NCI-H2107 treated with DMSO at 0.1 percent for 48 hours (cell line): Measurements from ENCODE around the gene DGKE.

ENCODE experiments used
- DNase-seq: peaks from one replicate; lab custom pipeline; 2025; ENCODE audit not compliant: unreplicated experiment; lab: John Stamatoyannopoulos, UW

DGKE gene

DNA sequence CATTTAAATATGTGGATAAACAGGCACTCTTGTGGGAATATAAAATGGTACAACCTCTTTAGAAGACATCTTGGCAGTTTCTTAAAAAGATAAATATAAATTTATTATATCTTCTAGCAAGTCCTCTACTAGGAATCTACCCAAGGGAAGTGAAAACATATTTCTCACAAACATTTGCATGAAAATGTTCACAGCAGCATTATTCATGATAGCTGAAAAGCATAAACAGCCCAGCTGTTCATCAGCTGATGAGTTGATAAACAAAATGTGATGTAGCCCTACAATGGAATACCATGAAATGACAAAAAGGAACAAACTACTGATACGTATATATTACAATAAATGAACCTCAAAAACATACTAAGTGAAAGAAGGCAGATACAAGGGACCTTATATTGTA lies 12.0 kb downstream of the DGKE start:
- no peak for DNase-seq

DNA sequence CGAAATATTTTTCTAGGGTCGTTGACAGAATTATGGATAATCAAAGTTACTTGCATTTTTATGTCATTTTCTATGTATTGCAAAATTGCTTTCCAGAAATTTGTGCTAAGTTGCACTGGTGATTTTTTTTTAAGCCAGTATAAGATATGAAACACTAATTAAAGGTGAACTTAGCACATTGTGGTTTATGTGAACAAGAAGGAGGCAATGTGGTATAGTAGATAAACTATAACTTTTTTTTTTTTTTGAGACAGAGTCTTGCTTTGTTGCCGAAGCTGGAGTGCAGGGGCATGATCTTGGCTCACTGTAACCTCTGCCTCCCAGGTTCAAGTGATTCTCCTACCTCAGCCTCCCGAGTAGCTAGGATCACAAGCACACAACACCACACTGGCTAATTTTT lies 13.2 kb downstream of the DGKE start:
- DNase-seq = no peak

DNA sequence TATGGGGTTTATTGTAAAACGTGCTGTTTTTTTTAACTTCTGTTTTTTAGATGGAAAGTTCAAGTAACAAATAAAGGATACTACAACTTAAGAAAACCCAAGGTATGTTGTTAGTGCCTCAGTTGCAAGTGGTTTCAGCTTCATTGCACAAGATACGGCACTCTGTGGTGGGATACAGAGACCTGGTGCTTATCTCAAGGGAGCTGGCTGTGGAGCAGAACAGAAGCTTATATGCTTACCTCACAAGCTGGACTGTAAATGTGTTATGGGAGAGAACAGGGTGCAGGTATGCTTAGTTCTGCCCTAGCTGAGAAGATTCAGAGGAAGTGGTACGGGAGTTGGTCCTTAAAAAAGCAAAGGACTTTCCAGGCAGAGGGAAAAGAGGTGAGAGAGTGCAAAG lies 15.2 kb downstream of the DGKE start:
- no peak for DNase-seq

DNA sequence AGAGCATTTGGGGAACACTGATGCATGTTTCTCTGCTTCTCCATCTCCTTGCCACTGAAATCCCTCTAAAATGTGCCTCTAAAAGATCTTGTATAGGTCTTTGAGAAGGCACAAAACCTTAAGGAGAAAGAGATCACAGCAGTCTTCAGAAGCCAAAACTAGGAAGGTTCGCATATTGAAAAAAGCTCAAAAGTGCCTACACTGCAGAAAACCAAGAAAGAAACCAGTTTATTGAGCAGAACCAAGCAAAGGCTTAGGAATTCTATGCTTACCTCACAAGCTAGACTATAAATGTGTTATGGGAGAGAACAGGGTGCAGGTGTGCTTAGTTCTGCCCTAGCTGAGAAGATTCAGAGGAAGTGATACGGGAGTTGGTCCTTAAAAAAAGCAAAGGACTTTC lies 16.6 kb downstream of the DGKE start:
- no peak for DNase-seq

DNA sequence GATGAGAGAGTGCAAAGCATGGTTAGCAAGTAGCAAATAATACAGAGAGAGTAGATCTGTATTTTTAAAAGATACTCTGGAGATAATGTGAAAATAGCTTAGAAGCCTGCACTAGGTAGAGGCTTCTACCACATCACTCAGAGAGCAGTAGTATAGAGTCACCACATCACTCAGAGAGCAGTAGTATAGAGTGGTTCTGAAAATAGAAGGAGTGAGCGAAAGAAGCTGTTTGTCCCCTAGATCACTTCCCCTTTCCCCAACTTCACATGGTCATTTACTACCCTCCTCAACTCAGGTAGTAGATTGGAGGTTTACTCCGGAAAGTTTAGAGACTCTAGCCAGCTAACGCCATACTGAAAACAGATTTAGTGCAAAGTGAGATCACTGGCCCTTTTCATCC lies 17.1 kb downstream of the DGKE start:
- no peak for DNase-seq

DNA sequence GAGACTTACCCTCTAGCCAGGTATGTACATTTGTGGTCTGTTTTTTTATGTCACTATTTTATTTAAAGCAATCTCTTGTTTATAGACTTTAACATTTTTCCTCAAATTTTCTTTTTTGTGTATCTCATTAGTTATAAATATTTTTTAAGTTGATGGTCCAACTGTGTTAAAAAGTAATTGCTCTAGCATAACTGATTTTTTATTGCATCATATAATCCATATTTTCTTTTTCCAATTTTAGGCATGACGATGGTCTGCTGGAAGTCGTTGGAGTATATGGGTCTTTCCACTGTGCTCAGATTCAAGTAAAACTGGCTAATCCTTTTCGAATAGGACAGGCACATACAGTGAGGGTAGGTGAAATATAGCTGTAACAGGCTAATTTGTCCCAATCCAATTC lies 27.9 kb downstream of the DGKE start:
- DNase-seq = no peak

DNA sequence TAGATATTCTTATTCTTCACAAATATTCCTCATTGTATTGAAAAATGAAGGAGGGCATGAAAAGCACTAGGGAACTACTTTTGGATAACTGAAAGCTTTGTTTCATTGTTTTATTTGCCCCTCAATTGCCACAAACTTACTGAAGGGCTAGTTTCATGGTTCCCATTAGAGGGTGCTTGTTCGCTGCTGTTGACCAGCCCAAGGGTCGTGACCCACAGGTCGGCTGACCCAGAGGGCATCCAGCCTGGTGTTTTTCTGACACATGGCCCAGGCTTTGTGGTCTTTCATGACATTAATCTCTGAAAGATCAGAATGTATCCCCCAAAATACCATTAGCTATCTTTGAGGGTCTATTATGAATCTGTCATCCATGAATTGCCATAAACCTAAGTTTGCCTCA lies 30.0 kb downstream of the DGKE start:
- no peak for DNase-seq

DNA sequence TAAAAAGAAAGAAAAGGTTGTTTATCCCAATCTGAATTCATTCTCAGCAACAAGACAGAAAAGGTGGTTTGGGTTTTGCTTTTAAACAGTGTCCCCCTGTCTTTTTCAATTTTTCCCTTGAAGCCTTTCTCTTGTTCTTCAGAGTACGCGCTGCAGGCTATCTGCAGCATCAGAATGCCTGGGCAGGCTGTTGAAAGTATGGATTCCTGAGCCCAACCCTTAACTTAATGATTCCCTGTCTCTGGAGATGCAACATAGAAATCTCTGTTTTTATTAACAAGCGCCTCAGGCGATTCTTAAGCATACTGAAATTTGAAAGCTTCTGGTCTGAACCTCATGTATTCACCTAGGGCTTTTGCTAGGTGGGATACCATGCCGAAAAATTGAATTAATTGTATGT lies 32.1 kb downstream of the DGKE start:
- DNase-seq = no peak

DNA sequence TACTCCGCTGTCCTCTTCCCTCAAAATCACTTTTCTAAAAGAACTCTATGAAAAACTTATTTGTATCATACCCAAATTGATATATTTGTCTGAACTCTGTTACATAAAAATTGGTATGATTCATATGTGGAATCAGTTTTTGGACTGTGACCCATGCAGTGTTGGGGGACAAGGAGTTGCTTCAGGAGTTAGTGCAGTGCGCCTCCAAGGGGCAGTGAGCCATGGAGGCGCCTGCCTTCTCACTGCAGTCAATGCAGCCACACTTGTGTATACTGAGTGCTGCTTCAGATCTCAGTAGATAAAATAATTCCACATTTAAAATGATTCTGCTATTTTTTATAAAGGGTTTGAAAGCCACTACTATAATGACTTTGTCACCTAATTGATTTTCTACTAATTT lies 32.5 kb downstream of the DGKE start:
- DNase-seq = no peak

DNA sequence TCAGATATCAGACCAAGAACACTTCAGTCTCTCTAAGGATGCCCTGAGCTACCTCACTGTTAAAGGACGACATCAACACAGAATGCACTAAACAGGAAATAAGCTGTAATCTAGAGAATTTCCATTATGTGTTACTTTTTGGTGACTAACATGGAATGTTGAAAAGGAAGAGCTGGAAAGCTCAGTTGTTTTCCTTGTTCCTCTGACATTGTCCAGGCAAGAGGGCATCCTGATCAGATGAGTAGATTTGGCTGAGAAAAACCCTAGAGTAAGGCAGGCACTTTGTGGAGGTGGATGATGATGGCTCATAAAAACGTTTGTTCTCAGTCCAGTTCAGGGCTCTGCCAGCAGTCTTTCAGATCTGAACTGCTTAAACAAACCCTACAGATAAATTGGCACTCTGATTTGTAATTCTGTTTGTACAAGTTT lies 34.0 kb downstream of the DGKE start:
- no peak for DNase-seq

DNA sequence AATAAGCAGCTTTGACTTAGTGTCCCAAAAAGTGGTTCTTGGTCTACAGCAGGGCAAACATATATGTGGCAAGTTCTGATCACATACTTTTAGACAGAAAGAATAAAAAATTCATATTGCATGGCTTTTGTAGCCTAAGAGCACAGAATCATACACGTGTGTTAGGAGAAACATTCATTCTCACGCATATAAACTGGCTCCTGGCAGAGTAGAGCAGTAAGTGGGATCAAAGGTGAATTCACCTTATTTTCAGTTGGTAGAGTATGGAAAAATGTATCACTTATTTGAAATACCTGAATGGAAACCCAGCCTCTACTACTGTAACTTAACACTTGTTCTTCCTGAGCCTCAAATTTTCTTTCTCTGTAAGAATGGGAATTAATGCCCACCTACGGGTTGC lies 34.8 kb downstream of the DGKE start:
- DNase-seq = no peak

DNA sequence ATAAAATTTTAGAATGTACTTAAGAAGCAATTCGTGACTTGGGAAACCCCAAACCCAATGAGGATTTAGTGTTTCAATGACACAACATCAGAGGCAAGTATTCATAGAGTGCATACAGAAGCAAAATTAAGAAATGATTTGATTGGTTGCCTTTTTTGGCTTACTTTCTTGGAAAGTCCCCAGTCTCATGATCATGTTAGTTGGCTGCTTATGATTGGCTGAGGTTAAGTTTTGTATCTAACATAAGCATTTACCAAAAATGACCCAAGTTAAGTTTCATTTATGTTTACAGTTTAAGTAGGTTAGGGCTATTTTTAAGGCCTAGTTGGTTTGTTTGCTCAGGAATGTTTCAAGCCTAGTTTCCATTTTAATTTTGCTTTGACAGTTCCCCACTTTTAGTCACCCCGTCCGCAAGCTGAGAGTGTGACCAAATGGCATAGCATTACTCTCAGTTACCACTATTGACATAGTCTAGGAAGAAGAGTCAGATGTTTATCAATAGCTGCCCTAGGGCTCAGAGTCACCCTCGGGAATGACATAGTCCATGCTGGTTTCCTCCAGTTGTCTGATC lies 36.2 kb downstream of the DGKE start:
- DNase-seq = no peak

DNA sequence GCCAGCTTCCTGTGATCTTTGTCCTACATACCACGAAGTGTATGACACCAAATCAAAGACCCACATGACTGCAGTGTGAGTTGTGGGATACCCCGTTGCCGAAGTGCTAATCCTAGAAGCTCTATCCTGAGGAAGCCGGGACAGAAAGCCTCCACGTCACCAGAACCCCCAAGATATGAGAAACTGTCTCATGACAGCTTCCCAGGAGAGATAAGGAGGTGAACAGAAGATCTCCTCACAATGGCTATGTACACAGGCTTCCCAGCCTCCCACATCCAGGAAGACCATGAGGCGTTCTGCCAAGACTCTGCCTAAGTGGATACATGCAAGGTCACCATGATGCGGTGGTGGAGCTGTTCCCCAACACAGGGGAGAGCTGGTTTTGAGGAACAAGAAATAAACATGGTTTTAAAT lies 42.8 kb downstream of the DGKE start:
- no peak for DNase-seq

DNA sequence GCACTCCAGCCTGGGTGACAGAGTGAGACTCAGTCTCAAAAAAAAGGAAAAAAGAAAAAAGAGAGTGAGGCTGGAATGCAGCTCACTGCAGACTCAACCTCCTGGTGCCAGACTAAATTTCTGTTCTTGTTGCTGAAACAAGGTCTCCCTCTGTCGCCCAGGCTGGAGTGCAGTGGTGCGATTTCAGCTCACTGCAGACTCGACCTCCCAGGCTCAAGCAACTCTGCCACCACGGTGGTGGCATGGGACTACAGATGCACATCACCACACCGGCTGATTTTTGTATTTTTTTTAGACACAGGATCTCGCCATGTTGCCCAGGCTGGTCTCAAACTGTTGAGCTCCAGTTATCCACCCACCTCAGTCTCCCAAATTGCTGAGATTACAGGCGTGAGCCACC lies 45.3 kb downstream of the DGKE start:
- no peak for DNase-seq

DNA sequence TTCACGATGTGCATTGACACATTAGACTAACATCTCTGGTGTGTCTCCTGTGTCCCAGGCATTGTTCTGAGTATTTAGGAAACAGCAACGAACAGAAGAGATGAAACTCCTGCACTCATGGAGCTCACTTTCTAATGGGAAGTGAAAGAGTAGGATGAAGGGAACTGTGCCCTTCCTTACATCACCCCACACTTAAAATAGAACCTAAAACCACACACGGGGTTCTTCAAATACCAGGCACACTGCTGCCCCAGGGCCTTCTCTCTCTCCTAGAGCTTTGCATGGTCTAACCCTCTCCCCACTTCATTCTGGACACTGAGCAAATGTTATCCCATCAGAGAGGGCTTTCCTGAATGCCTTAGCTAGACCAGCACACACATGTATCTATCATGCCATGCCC lies 46.2 kb downstream of the DGKE start:
- no peak for DNase-seq

DNA sequence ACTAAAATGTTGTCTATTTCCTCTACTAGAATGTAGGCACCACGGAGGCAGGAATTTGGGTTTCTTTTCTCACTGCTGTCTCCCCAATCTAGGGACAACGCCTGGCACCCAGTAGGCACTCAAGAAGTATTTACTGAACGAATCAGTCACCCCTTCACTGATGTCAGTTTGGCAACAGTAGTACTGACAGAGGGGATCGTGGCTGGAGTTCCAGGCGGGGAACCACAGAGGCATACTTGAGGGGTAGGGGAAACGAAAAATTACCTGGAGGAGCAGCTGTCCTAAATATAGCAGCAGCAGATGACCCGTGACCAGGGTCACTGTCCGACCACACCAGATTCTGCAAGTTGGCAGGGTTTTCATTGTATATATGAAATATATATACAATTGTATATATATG lies 46.6 kb downstream of the DGKE start:
- no peak for DNase-seq

DNA sequence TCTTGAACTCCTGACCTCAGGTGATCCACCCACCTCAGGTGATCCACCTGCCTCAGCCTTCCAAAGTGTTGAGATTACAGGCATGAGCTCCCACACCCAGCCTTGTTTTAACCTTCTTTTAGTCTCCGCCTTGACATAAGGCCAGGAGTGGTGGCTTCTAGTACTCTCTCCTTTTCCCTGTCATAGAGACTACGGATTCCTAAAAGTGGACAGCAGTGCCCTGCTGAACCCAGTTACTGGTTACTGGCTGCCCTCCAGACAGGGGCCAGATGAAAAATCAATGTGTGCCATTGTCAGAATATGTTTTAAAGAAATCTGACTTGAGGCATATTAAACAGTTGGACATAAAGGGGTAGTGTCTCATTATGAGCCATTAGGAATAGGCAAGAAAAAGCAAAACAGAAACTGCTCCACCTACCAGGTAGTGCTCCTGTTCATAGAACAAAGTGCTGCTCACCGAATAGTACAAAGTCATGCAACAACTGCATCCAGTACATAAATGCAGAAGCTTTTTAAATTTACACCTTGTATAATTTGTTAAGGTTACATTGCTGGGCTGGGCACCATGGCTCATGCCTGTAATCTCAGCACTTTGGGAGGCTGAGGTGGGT lies 47.8 kb downstream of the DGKE start:
- no peak for DNase-seq

DNA sequence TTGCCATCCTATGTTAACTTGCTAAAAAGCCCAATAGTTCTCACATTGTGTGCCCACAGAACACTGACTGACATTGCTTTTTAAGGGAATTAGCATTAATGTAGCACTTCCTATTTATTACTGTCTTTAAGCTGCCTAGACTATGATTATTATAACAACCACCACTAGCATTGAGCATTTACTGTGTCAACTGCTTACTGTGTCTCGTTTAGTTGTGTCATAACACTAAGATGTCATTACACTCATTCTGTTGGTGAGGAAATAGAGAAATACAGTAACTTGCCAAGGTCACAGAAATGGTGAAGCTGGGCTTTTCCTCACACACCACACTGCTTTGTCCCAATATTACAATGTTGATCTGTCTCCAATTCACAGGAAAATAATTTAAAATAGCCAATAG lies 49.7 kb downstream of the DGKE start:
- no peak for DNase-seq

DNA sequence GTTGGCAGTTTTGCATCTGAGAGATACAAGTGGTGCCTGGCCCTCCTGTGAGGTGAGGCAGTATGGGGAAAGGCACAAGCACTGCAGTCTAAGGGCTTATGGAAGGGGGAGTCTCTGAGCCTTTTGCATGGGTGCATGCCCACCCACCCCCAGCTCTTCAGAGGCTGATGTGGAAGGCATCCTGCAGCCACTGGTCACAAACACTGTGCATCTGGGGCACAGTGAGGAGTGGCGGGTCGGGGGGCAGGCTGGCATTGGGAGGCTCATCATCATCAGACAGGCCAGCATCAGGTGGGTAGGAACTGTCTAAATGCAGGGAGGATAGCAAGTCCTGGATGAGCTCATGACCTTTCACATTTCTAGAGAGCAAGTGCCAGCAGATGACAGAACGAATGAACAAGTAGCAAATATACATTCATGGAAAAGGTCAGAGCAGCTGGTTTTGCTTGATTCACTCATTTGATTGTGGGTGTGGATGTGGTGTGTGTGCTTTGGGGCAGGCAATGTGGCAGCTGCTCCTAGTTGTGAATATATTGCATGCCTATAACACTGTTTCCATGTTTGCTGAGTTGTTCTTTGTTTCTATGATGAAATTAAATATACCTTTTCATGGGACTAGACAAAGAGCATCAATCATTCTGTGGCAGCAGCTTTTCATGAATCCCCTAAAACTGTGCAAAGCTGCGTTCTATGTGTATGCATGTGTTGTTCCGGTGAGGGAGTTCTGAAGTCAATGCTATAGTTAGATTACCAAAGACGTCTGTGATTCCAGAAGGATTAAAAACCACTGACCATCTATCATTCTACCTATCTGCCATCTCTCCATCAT lies 50.7 kb downstream of the DGKE start:
- no peak for DNase-seq

DNA sequence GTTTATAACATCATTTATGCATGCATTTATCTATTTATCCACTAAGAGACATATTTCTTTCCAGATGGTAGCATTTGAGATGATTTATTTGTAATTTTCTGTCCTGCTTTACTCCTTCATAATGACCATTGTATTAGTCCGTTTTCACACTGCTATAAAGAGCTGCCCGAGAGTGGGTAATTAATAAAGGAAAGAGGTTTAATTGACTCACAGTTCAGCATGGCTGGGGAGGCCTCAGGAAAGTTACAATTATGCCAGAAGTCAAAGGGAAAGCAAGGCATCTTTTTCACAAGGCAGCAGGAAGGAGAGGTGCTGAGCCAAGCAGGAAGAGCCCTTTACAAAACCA lies 51.3 kb downstream of the DGKE start:
- DNase-seq = no peak

DNA sequence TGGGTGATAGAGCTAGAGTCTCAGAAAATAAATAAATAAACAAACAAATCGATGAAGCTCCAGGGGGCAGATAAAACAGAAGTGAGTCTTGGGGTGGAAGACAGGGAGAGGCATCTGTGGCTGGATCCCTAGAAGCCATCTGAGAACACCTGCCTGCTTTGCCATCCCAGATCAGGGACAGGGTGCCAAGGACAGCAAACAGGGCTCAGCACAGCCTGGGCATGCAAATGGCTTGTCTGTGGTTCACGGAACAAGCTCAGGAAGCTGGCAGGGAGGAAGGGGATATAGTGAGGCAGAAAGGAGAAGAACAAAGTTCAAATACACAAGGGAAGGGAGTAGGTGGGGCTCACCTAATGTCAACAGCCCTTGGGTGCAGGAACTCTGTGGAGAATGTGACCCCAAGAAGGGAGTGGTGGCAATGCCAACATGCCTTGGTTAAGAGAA lies 52.4 kb downstream of the DGKE start:
- no peak for DNase-seq

DNA sequence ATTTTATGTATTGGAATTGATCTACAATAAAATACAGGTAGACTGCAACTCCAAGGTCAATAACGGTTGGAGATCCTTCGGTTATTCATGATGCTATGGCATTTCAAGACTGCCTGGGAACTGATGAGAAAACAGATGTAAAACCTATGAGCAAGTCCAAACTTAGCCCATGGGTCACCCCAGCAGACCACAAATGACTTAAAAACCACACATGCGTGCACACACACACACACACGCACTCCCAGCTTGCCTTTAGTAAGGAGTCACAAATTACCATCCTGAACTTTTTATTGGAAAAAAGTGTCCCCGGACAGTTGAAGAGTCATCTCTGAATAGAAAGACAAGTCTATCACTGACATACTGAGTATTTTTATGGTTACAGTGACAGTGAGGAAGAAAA lies 53.2 kb downstream of the DGKE start:
- no peak for DNase-seq
